ENCODE measurements around the gene PGM2L1. TPM values are rescaled to one million over a fixed set of nuclear protein-coding genes. Genes with fewer than 3 reads are reported as not detected.

PGM2L1 gene
- total RNA-seq, 2 donors from 2014 or later = 7.8 to 11.1 TPM

DNA sequence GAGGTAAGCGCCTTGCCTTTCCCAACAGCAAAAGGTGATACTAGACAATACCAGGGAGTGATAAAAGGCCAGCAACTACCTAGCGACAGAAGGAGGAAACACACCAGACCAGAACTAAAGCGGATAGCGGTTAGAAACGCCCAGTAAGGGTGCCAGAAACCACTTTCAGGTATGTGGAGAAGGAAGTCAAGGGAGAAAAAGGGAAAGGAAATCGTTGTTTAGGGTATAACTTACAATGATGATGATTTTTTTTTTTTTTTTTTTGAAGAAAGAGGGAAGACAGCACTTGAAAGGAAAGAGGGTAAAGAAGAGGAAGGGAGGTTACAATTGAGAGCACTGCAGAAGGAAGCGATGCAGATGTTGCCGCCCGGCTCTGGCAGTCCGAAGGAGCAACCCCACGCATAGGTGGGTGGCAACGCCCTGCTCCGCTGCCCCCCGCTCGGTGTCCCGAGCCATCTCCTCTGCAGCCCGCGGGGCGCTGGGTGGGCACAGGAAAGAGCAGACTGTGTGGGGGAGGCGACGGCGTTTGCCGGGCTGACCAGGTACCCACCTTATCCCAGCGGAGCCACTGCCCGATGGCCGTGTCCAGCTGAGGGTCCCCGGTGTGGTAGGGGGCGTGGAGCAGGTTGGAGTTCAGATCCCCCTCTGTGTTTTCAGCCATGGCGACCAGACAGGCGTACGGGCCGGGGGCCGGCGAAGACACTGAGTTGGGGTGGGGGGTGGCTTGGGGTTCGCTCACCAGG is 561 bp downstream of the PGM2L1 start:
- Histone ChIP-seq H3K4me1 (no peaks in the 10 kb centered on the region), H3K9me3 (no peaks in the 10 kb centered on the region), H3K27me3 (no peaks in the 10 kb centered on the region), H3K4me3 (peak overlapping the region; percentile 92), H3K9ac (ENCODE audit: low read depth in 2 of 2, low read length in 2 of 2) (peak overlapping the region; percentile 64 to 95), H3K36me3 (no peaks in the 10 kb centered on the region), H3K27ac (peak overlapping the region; percentile 88)
- intact Hi-C loops (cut with DNase I) = no loop called here
- peak; percentile 68 for DNase-seq
- TF ChIP-seq, protein P1, sequence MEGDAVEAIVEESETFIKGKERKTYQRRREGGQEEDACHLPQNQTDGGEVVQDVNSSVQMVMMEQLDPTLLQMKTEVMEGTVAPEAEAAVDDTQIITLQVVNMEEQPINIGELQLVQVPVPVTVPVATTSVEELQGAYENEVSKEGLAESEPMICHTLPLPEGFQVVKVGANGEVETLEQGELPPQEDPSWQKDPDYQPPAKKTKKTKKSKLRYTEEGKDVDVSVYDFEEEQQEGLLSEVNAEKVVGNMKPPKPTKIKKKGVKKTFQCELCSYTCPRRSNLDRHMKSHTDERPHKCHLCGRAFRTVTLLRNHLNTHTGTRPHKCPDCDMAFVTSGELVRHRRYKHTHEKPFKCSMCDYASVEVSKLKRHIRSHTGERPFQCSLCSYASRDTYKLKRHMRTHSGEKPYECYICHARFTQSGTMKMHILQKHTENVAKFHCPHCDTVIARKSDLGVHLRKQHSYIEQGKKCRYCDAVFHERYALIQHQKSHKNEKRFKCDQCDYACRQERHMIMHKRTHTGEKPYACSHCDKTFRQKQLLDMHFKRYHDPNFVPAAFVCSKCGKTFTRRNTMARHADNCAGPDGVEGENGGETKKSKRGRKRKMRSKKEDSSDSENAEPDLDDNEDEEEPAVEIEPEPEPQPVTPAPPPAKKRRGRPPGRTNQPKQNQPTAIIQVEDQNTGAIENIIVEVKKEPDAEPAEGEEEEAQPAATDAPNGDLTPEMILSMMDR (IDR thresholded peaks at IDR 0.05) = no peak

DNA sequence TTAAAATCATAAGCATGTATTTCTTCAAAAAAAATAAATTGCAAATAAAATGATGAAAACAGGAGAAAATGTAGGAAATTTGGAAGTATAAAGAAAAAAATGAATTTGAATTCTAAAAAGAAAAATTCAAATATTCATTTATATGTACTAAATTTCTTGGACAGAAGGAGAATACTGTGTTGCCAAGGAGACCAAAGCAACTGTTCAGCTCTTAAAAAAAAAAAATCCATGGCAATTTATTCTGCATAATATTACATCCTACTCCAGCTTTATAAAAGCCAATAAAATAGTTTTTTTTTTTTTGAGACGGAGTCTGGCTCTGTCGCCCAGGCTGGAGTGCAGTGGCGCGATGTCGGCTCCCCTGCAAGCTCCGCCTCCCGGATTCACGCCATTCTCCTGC is 6.0 kb downstream of the PGM2L1 start:
- Histone ChIP-seq H3K4me1 (no peaks in the 10 kb centered on the region), H3K27ac (no peak overlapping the region), H3K9ac (ENCODE audit: low read depth in 2 of 2, low read length in 2 of 2) (no peak overlapping the region), H3K9me3 (no peaks in the 10 kb centered on the region), H3K4me3 (no peak overlapping the region), H3K36me3 (no peaks in the 10 kb centered on the region), H3K27me3 (no peaks in the 10 kb centered on the region)
- TF ChIP-seq, protein P1 (IDR thresholded peaks at IDR 0.05) = no peak
- DNase-seq = no peak
- intact Hi-C loops (cut with DNase I) = loop anchor here (5.0 kb wide), 1 partner anchor 55 kb away; no protein-coding TSS in a partner anchor

DNA sequence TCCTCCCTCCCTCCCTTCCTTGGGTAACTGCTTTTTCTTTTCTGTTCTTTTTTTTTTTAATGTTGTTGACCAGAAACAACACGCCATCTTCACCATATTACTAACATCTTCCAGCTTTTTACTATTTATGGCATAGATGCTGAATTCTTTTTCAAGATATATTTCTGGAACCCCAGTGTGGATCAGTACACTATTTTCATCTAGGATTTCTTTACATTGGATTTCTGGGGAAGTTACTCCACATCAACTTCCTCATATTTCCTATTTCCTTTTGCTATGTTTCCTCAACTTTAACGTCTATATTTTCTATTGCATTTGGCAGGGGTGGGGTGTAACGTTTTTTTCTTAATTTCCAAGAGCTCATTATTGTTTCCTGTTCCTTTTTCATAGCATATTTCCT is 7.0 kb downstream of the PGM2L1 start:
- H3K36me3 ChIP-seq = no peaks in the 10 kb centered on the region
- TF ChIP-seq, protein P1 (IDR thresholded peaks at IDR 0.05) = no peak
- no peaks in the 10 kb centered on the region for H3K4me1 ChIP-seq
- H3K4me3 ChIP-seq = no peak overlapping the region
- no peaks in the 10 kb centered on the region for H3K9me3 ChIP-seq
- H3K9ac ChIP-seq (ENCODE audit: low read depth in 2 of 2, low read length in 2 of 2) = no peak overlapping the region
- DNase-seq = no peak
- H3K27me3 ChIP-seq = no peaks in the 10 kb centered on the region
- intact Hi-C loops (cut with DNase I) = loop anchor here (5.0 kb wide), 1 partner anchor 56 kb away; no protein-coding TSS in a partner anchor
- H3K27ac ChIP-seq = no peak overlapping the region

DNA sequence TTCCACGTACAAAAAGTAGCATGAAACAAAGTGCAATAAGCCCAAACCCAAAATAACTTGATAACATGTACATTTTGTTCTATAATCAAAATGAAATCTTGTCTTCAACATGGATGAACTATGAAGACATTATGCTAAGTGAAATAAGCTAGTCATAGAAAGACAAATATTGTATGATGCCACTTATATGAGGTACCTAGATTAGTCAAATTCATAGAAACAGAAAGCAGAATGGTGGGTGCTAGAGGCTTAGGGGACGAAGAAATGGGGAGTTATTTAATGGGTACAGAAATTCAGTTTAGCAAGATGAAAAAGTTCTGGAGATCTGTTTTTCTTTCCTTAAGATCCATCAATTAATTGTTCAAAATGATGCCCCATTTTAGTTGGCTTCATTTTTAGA is 7.5 kb downstream of the PGM2L1 start:
- Histone ChIP-seq H3K27me3 (no peaks in the 10 kb centered on the region), H3K27ac (no peak overlapping the region), H3K4me1 (no peaks in the 10 kb centered on the region), H3K36me3 (no peaks in the 10 kb centered on the region), H3K9ac (ENCODE audit: low read depth in 2 of 2, low read length in 2 of 2) (no peak overlapping the region), H3K9me3 (no peaks in the 10 kb centered on the region), H3K4me3 (no peak overlapping the region)
- TF ChIP-seq, protein P1 (IDR thresholded peaks at IDR 0.05) = no peak
- DNase-seq = no peak
- intact Hi-C loops (cut with DNase I) = loop anchor here (5.0 kb wide), 1 partner anchor 57 kb away; no protein-coding TSS in a partner anchor

DNA sequence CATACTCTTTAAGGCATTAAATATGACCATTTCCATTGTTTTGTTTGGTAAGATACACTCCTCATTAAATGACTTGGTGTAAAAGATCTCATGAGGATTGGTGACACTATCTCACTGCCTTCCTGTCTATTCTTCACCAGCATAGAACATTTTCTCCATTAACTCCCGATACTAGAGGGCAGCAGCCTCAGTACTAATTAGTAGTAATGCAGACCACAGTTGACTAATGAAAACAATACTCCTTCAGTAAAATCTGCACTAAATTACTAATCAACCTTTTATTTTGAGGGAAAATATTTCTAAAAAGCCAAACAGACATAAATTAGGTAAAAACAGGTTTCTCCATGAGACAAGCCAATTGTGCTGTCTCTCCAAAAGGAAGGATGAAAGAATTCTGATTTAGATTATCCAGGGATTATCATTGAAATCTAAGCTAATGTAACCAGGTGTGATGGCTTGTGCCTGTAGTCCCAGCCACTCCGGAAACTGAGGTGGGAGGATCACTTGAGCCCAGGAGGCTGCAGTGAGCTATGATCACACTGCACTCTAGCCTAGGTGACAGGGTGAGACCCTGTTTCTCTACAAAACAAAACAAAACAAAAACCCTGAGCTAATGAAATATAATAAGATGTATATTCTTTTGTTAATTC is 9.4 kb downstream of the PGM2L1 start:
- H3K4me1 ChIP-seq = no peaks in the 10 kb centered on the region
- H3K4me3 ChIP-seq = no peak overlapping the region
- H3K27me3 ChIP-seq = no peaks in the 10 kb centered on the region
- TF ChIP-seq, protein P1 (IDR thresholded peaks at IDR 0.05) = peak; percentile 38
- no peak overlapping the region for H3K9ac ChIP-seq (ENCODE audit: low read depth in 2 of 2, low read length in 2 of 2)
- no peak overlapping the region for H3K27ac ChIP-seq
- no peaks in the 10 kb centered on the region for H3K9me3 ChIP-seq
- DNase-seq = peak; percentile 81
- intact Hi-C loops (cut with DNase I) = no loop called here
- no peaks in the 10 kb centered on the region for H3K36me3 ChIP-seq
